BE2C (cell line): Measurements from ENCODE around the gene CDH20.

ENCODE experiments used
- DNase-seq: peaks from one replicate; pipeline ENCODE4 v3.0.0-alpha.2; 2020
- H3K27me3 ChIP-seq: fragments of 250-450 bp; sonication (Bioruptor Pico); 2 replicates; pipeline ENCODE4 v1.5.1; 2020; ENCODE audit warnings: mild to moderate bottlenecking
- H3K36me3 ChIP-seq: fragments of 250-450 bp; sonication (Bioruptor Pico); 2 replicates; pipeline ENCODE4 v1.5.1; 2020; ENCODE audit warnings: mild to moderate bottlenecking
- H3K4me1 ChIP-seq: fragments of 250-450 bp; sonication (Bioruptor Pico); 2 replicates; pipeline ENCODE4 v1.5.1; 2020
- H3K4me3 ChIP-seq: 2 replicates; pipeline ENCODE4 v1.5.1; 2011; ENCODE audit warnings: low read depth, low read length
- H3K9me3 ChIP-seq: fragments of 250-450 bp; sonication (Bioruptor Pico); 2 replicates; pipeline ENCODE4 v1.5.1; 2020
- CTCF ChIP-seq: IDR thresholded peaks from 2 replicates; pipeline ENCODE4 v1.5.1; 2012; ENCODE audit warnings: mild to moderate bottlenecking, low read depth, low read length

CDH20 gene

GRCh38 chr18:61335684-61336555 lies 2.7 kb downstream of the CDH20 start:
- H3K9me3 ChIP-seq: no peaks in the 10 kb centered on the region
- no peak for TF ChIP-seq CTCF
- no peak overlapping the region for H3K4me3 ChIP-seq
- no peaks in the 10 kb centered on the region for H3K36me3 ChIP-seq
- DNase-seq: no peak
- peaks cover 12% of the 10 kb centered on the region for H3K27me3 ChIP-seq
- H3K4me1 ChIP-seq: no peaks in the 10 kb centered on the region

- no peak for DNase-seq
- H3K9me3 ChIP-seq: no peaks in the 10 kb centered on the region
- H3K36me3 ChIP-seq: no peaks in the 10 kb centered on the region
- peaks cover 12% of the 10 kb centered on the region for H3K27me3 ChIP-seq
- TF ChIP-seq CTCF: no peak
- no peak overlapping the region for H3K4me3 ChIP-seq
- H3K4me1 ChIP-seq: no peaks in the 10 kb centered on the region
Observed at GRCh38 chr18:61336766-61337165, 3.5 kb downstream of the CDH20 start.

- TF ChIP-seq CTCF: no peak
- peaks cover 12% of the 10 kb centered on the region for H3K27me3 ChIP-seq
- no peak for DNase-seq
- H3K9me3 ChIP-seq: no peaks in the 10 kb centered on the region
- H3K4me1 ChIP-seq: no peaks in the 10 kb centered on the region
- H3K36me3 ChIP-seq: no peaks in the 10 kb centered on the region
- H3K4me3 ChIP-seq: no peak overlapping the region
Observed at GRCh38 chr18:61337527-61337926, 4.3 kb downstream of the CDH20 start.

- DNase-seq: no peak
- no peaks in the 10 kb centered on the region for H3K9me3 ChIP-seq
Observed at GRCh38 chr18:61340148-61340547, 6.9 kb downstream of the CDH20 start.

GRCh38 chr18:61348230-61348629 lies 15.0 kb downstream of the CDH20 start:
- no peak for TF ChIP-seq CTCF
- Histone ChIP-seq H3K9me3 (no peaks in the 10 kb centered on the region), H3K27me3 (no peaks in the 10 kb centered on the region), H3K4me3 (no peak overlapping the region), H3K36me3 (no peaks in the 10 kb centered on the region), H3K4me1 (no peaks in the 10 kb centered on the region)
- no peak for DNase-seq

More at GRCh38 chr18:61340148-61340547, 6.9 kb downstream of the CDH20 start:
- no peaks in the 10 kb centered on the region for H3K36me3 ChIP-seq
- H3K4me3 ChIP-seq: no peak overlapping the region
- no peaks in the 10 kb centered on the region for H3K4me1 ChIP-seq
- TF ChIP-seq CTCF: no peak
- no peaks in the 10 kb centered on the region for H3K27me3 ChIP-seq

- H3K27me3 ChIP-seq: no peaks in the 10 kb centered on the region
- no peak overlapping the region for H3K4me3 ChIP-seq
- H3K9me3 ChIP-seq: no peaks in the 10 kb centered on the region
- no peak for TF ChIP-seq CTCF
- H3K4me1 ChIP-seq: no peaks in the 10 kb centered on the region
- DNase-seq: no peak
- no peaks in the 10 kb centered on the region for H3K36me3 ChIP-seq
Observed at GRCh38 chr18:61350578-61350977, 17.3 kb downstream of the CDH20 start.
